UCSD-AML1 (cell line): ENCODE results near the gene ODAD2.

Source experiments
- DNase-seq: peaks from one replicate; lab custom pipeline; 2025; ENCODE audit not compliant: unreplicated experiment; lab: John Stamatoyannopoulos, UW

ODAD2 gene

GRCh38 chr10:27771231-27771630 is 227.6 kb downstream of the ODAD2 start:
- DNase-seq: no peak

- no peak for DNase-seq
Observed at GRCh38 chr10:27770181-27770580, 228.7 kb downstream of the ODAD2 start.
